ENCODE data around the gene MTHFS. TPM values are rescaled to one million over a fixed set of nuclear protein-coding genes. Genes with fewer than 3 reads are reported as not detected.

The MTHFS gene
- total and polyA plus RNA-seq, 11 donors: 5.7 to 45.5 (median 13.4) TPM

DNA sequence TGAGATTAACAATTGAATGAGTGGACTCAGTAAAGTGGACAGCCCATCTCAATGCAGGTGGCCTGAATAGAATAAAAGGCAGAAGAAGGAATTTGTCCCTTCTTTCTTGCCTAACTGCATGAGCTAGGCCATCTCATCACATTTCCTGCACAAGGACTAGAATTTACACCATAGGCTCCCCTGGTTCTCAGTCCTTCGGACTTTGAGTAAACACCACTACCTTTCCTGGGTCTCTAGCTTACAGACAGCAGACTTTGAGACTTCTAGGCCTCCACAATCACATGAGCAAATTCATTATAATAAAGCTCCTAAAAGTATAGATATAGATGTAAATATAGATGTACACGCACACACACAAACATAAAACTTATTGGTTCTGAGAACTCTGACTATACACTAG, 28.3 kb downstream of the MTHFS start:
- WGBS, 4 donors: 71 to 100% (median 96%) methylated on average over 2 of the region's 2 CpGs
- no peak overlapping the region for H3K27ac ChIP-seq
- H3K27me3 ChIP-seq: no peaks in the 10 kb centered on the region
- H3K9me3 ChIP-seq: peaks cover 0 to under 1% (median 0%) of the 10 kb centered on the region in 12 donors
- DNase-seq (no peak), ATAC-seq (no peak)
- peaks cover 0 to 5% (median 0%) of the 10 kb centered on the region in 12 donors for H3K4me1 ChIP-seq
- no peak overlapping the region for H3K4me3 ChIP-seq
- intact Hi-C loops (cut with DNase I): loop anchor here in 1 of 10 donors (10.0 kb wide), 1 partner anchor 126 kb away; no protein-coding TSS in a partner anchor
- no peak for TF ChIP-seq POLR2A (IDR thresholded peaks at IDR 0.05)
- TF ChIP-seq, protein P1, sequence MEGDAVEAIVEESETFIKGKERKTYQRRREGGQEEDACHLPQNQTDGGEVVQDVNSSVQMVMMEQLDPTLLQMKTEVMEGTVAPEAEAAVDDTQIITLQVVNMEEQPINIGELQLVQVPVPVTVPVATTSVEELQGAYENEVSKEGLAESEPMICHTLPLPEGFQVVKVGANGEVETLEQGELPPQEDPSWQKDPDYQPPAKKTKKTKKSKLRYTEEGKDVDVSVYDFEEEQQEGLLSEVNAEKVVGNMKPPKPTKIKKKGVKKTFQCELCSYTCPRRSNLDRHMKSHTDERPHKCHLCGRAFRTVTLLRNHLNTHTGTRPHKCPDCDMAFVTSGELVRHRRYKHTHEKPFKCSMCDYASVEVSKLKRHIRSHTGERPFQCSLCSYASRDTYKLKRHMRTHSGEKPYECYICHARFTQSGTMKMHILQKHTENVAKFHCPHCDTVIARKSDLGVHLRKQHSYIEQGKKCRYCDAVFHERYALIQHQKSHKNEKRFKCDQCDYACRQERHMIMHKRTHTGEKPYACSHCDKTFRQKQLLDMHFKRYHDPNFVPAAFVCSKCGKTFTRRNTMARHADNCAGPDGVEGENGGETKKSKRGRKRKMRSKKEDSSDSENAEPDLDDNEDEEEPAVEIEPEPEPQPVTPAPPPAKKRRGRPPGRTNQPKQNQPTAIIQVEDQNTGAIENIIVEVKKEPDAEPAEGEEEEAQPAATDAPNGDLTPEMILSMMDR (IDR thresholded peaks at IDR 0.05): no peak
- peaks cover 0 to 17% (median 7%) of the 10 kb centered on the region in 9 donors for H3K36me3 ChIP-seq

DNA sequence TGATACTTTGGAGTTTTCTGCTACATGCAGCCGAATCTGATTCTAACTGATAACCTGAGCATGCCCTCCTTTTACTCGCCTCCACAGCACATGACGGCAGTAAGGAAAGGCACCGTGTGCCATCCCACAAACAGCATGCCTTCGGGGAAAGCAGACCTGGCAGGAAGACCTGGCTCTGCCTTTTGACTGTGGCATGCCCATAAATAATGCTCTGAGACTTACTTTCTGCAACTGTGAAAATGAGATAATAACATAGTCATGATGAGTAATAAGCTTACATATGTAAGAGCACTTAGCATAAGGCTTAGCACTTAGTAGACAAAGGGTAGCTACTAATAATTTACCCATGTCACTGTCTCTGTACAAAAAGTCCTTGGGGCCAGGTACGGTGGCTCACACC, 32.9 kb downstream of the MTHFS start:
- Histone ChIP-seq H3K4me1 (no peaks in the 10 kb centered on the region), H3K27ac (no peak overlapping the region), H3K36me3 (peaks cover 0 to 14% (median 0%) of the 10 kb centered on the region in 9 donors), H3K9me3 (no peaks in the 10 kb centered on the region), H3K4me3 (no peak overlapping the region), H3K27me3 (no peaks in the 10 kb centered on the region)
- ATAC-seq (no peak), DNase-seq (no peak)
- intact Hi-C loops (cut with DNase I): loop anchor here in 1 of 10 donors (10.0 kb wide), 1 partner anchor 131 kb away; no protein-coding TSS in a partner anchor
- TF ChIP-seq, protein P1 (IDR thresholded peaks at IDR 0.05): no peak
- no peak for TF ChIP-seq POLR2A (IDR thresholded peaks at IDR 0.05)
- 92 to 97% (median 95%) methylated on average over 6 of the region's 6 CpGs for whole genome bisulfite sequencing, 4 donors

DNA sequence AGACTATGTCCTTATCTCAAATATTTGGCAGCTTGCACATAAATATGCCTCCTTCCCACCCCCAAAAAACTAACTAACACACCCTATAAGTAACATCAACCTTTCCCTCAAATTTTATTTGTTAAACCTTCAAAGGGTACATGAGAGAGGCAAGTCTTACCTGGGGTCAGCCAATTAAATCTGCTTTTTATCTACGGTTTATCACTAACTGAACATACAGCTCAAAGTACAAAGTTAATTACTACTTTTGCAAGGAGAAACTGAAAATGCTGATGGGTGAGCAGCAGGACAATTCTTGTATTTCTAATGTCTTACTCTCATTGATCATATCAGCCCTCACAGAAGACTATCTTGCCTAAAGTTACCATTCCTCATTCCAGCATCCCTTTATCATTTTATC, 34.6 kb downstream of the MTHFS start:
- WGBS, 4 donors: 90 to 93% (median 91%) methylated on average over 1 of the region's 1 CpG
- Histone ChIP-seq H3K36me3 (peaks cover 0 to 8% (median 0%) of the 10 kb centered on the region in 9 donors), H3K9me3 (no peaks in the 10 kb centered on the region), H3K27ac (no peak overlapping the region), H3K27me3 (no peaks in the 10 kb centered on the region), H3K4me1 (no peaks in the 10 kb centered on the region), H3K4me3 (no peak overlapping the region)
- TF ChIP-seq, protein P1 (IDR thresholded peaks at IDR 0.05): no peak
- no peak for TF ChIP-seq POLR2A (IDR thresholded peaks at IDR 0.05)
- intact Hi-C loops (cut with DNase I): loop anchor here in 1 of 10 donors (10.0 kb wide), 1 partner anchor 133 kb away; no protein-coding TSS in a partner anchor
- DNase-seq: no peak
- no peak for ATAC-seq

DNA sequence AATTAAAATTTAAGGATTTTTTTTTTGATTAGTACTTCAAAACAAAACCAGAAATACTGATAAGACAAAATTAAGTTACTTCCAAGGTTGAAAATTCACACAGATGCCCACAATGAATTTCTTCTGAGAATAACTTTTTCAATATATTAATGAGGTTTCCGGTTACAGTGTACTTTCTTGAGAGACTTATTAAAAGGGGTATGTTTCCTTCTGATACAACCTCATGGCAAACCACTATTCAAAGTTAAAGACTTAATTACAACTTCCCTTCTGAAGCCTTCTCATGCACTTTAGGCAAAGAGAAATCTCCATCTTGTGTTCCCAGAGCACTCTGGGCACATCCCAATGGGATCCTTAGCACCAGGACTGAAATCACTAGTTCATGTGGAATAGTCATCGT, 36.2 kb downstream of the MTHFS start:
- Histone ChIP-seq H3K4me3 (no peak overlapping the region), H3K36me3 (peaks cover 0 to 3% (median 0%) of the 10 kb centered on the region in 9 donors), H3K4me1 (no peaks in the 10 kb centered on the region), H3K27me3 (no peaks in the 10 kb centered on the region), H3K27ac (no peak overlapping the region), H3K9me3 (no peaks in the 10 kb centered on the region)
- intact Hi-C loops (cut with DNase I): loop anchor here in 1 of 10 donors (10.0 kb wide), 1 partner anchor 134 kb away; no protein-coding TSS in a partner anchor
- ATAC-seq: no peak
- no peak for DNase-seq
- TF ChIP-seq, protein P1 (IDR thresholded peaks at IDR 0.05): no peak
- no peak for TF ChIP-seq POLR2A (IDR thresholded peaks at IDR 0.05)
- WGBS, 4 donors: 93 to 97% (median 96%) methylated on average over 2 of the region's 2 CpGs
